ENCODE measurements around the gene DUSP10.

Gene DUSP10

GRCh38 chr1:221778125-221778524, 36.2 kb upstream of the DUSP10 start:
- Histone ChIP-seq H3K4me1 (ENCODE audit: control insufficient read depth, low read depth, low read length) (no peaks in the 10 kb centered on the region), H3K4me3 (ENCODE audit: low read length) (no peak overlapping the region), H3K36me3 (ENCODE audit: control insufficient read depth, low read depth, low read length) (no peaks in the 10 kb centered on the region), H3K27ac (ENCODE audit: low read length) (no peak overlapping the region), H3K9ac (ENCODE audit: low read length) (no peak overlapping the region), H3K9me3 (ENCODE audit: control insufficient read depth, low read depth, low read length) (no peaks in the 10 kb centered on the region), H3K27me3 (ENCODE audit: control insufficient read depth, insufficient read depth, low read length) (no peaks in the 10 kb centered on the region)

- H3K4me3 ChIP-seq (ENCODE audit: low read length), result no peak overlapping the region
- no peaks in the 10 kb centered on the region for H3K36me3 ChIP-seq (ENCODE audit: control insufficient read depth, low read depth, low read length)
- no peaks in the 10 kb centered on the region for H3K4me1 ChIP-seq (ENCODE audit: control insufficient read depth, low read depth, low read length)
- H3K9me3 ChIP-seq (ENCODE audit: control insufficient read depth, low read depth, low read length), result no peaks in the 10 kb centered on the region
- H3K27ac ChIP-seq (ENCODE audit: low read length), result no peak overlapping the region
- H3K9ac ChIP-seq (ENCODE audit: low read length), result no peak overlapping the region
- H3K27me3 ChIP-seq (ENCODE audit: control insufficient read depth, insufficient read depth, low read length), result no peaks in the 10 kb centered on the region
These were observed 35.7 kb upstream of the DUSP10 start for GRCh38 chr1:221777431-221778072.

GRCh38 chr1:221776495-221777301, 34.8 kb upstream of the DUSP10 start:
- no peaks in the 10 kb centered on the region for H3K36me3 ChIP-seq (ENCODE audit: control insufficient read depth, low read depth, low read length)
- H3K27me3 ChIP-seq (ENCODE audit: control insufficient read depth, insufficient read depth, low read length), result no peaks in the 10 kb centered on the region
- H3K9me3 ChIP-seq (ENCODE audit: control insufficient read depth, low read depth, low read length), result no peaks in the 10 kb centered on the region
- no peak overlapping the region for H3K4me3 ChIP-seq (ENCODE audit: low read length)
- no peak overlapping the region for H3K27ac ChIP-seq (ENCODE audit: low read length)
- no peak overlapping the region for H3K9ac ChIP-seq (ENCODE audit: low read length)
- H3K4me1 ChIP-seq (ENCODE audit: control insufficient read depth, low read depth, low read length), result no peaks in the 10 kb centered on the region

GRCh38 chr1:221775206-221775605, 33.3 kb upstream of the DUSP10 start:
- Histone ChIP-seq H3K36me3 (ENCODE audit: control insufficient read depth, low read depth, low read length) (no peaks in the 10 kb centered on the region), H3K9ac (ENCODE audit: low read length) (no peak overlapping the region), H3K9me3 (ENCODE audit: control insufficient read depth, low read depth, low read length) (no peaks in the 10 kb centered on the region), H3K4me3 (ENCODE audit: low read length) (no peak overlapping the region), H3K4me1 (ENCODE audit: control insufficient read depth, low read depth, low read length) (no peaks in the 10 kb centered on the region), H3K27me3 (ENCODE audit: control insufficient read depth, insufficient read depth, low read length) (no peaks in the 10 kb centered on the region), H3K27ac (ENCODE audit: low read length) (no peak overlapping the region)

GRCh38 chr1:221774054-221774842, 32.4 kb upstream of the DUSP10 start:
- H3K27me3 ChIP-seq (ENCODE audit: control insufficient read depth, insufficient read depth, low read length), result no peaks in the 10 kb centered on the region
- H3K4me1 ChIP-seq (ENCODE audit: control insufficient read depth, low read depth, low read length), result no peaks in the 10 kb centered on the region
- no peaks in the 10 kb centered on the region for H3K36me3 ChIP-seq (ENCODE audit: control insufficient read depth, low read depth, low read length)
- no peak overlapping the region for H3K4me3 ChIP-seq (ENCODE audit: low read length)
- H3K9me3 ChIP-seq (ENCODE audit: control insufficient read depth, low read depth, low read length), result no peaks in the 10 kb centered on the region
- H3K9ac ChIP-seq (ENCODE audit: low read length), result no peak overlapping the region
- no peak overlapping the region for H3K27ac ChIP-seq (ENCODE audit: low read length)

- Histone ChIP-seq H3K4me1 (ENCODE audit: control insufficient read depth, low read depth, low read length) (no peaks in the 10 kb centered on the region), H3K27ac (ENCODE audit: low read length) (no peak overlapping the region), H3K9me3 (ENCODE audit: control insufficient read depth, low read depth, low read length) (no peaks in the 10 kb centered on the region)
These were observed 31.5 kb upstream of the DUSP10 start for GRCh38 chr1:221773383-221773782.

GRCh38 chr1:221772117-221772516, 30.2 kb upstream of the DUSP10 start:
- H3K4me1 ChIP-seq (ENCODE audit: control insufficient read depth, low read depth, low read length), result no peaks in the 10 kb centered on the region
- no peak overlapping the region for H3K9ac ChIP-seq (ENCODE audit: low read length)
- H3K9me3 ChIP-seq (ENCODE audit: control insufficient read depth, low read depth, low read length), result no peaks in the 10 kb centered on the region
- H3K27me3 ChIP-seq (ENCODE audit: control insufficient read depth, insufficient read depth, low read length), result no peaks in the 10 kb centered on the region
- no peaks in the 10 kb centered on the region for H3K36me3 ChIP-seq (ENCODE audit: control insufficient read depth, low read depth, low read length)
- no peak overlapping the region for H3K4me3 ChIP-seq (ENCODE audit: low read length)
- H3K27ac ChIP-seq (ENCODE audit: low read length), result no peak overlapping the region

More at GRCh38 chr1:221773383-221773782, 31.5 kb upstream of the DUSP10 start:
- Histone ChIP-seq H3K4me3 (ENCODE audit: low read length) (no peak overlapping the region), H3K27me3 (ENCODE audit: control insufficient read depth, insufficient read depth, low read length) (no peaks in the 10 kb centered on the region), H3K9ac (ENCODE audit: low read length) (no peak overlapping the region), H3K36me3 (ENCODE audit: control insufficient read depth, low read depth, low read length) (no peaks in the 10 kb centered on the region)

GRCh38 chr1:221768444-221769066, 26.7 kb upstream of the DUSP10 start:
- no peaks in the 10 kb centered on the region for H3K36me3 ChIP-seq (ENCODE audit: control insufficient read depth, low read depth, low read length)
- H3K4me3 ChIP-seq (ENCODE audit: low read length), result no peak overlapping the region
- H3K9ac ChIP-seq (ENCODE audit: low read length), result no peak overlapping the region
- H3K27ac ChIP-seq (ENCODE audit: low read length), result no peak overlapping the region
- H3K9me3 ChIP-seq (ENCODE audit: control insufficient read depth, low read depth, low read length), result no peaks in the 10 kb centered on the region
- H3K27me3 ChIP-seq (ENCODE audit: control insufficient read depth, insufficient read depth, low read length), result no peaks in the 10 kb centered on the region
- H3K4me1 ChIP-seq (ENCODE audit: control insufficient read depth, low read depth, low read length), result no peaks in the 10 kb centered on the region

- Histone ChIP-seq H3K27me3 (ENCODE audit: control insufficient read depth, insufficient read depth, low read length) (no peaks in the 10 kb centered on the region), H3K9me3 (ENCODE audit: control insufficient read depth, low read depth, low read length) (no peaks in the 10 kb centered on the region), H3K4me1 (ENCODE audit: control insufficient read depth, low read depth, low read length) (no peaks in the 10 kb centered on the region), H3K27ac (ENCODE audit: low read length) (no peak overlapping the region), H3K4me3 (ENCODE audit: low read length) (no peak overlapping the region), H3K9ac (ENCODE audit: low read length) (no peak overlapping the region), H3K36me3 (ENCODE audit: control insufficient read depth, low read depth, low read length) (no peaks in the 10 kb centered on the region)
These were observed 24.3 kb upstream of the DUSP10 start for GRCh38 chr1:221766210-221766609.

- Histone ChIP-seq H3K4me1 (ENCODE audit: control insufficient read depth, low read depth, low read length) (no peaks in the 10 kb centered on the region), H3K4me3 (ENCODE audit: low read length) (no peak overlapping the region), H3K9me3 (ENCODE audit: control insufficient read depth, low read depth, low read length) (no peaks in the 10 kb centered on the region), H3K36me3 (ENCODE audit: control insufficient read depth, low read depth, low read length) (no peaks in the 10 kb centered on the region), H3K9ac (ENCODE audit: low read length) (no peak overlapping the region), H3K27ac (ENCODE audit: low read length) (no peak overlapping the region), H3K27me3 (ENCODE audit: control insufficient read depth, insufficient read depth, low read length) (no peaks in the 10 kb centered on the region)
These were observed 23.6 kb upstream of the DUSP10 start for GRCh38 chr1:221765527-221765926.

- Histone ChIP-seq H3K4me1 (ENCODE audit: control insufficient read depth, low read depth, low read length) (no peaks in the 10 kb centered on the region), H3K4me3 (ENCODE audit: low read length) (no peak overlapping the region), H3K9me3 (ENCODE audit: control insufficient read depth, low read depth, low read length) (no peaks in the 10 kb centered on the region), H3K27ac (ENCODE audit: low read length) (no peak overlapping the region), H3K27me3 (ENCODE audit: control insufficient read depth, insufficient read depth, low read length) (no peaks in the 10 kb centered on the region), H3K36me3 (ENCODE audit: control insufficient read depth, low read depth, low read length) (no peaks in the 10 kb centered on the region), H3K9ac (ENCODE audit: low read length) (no peak overlapping the region)
These were observed 20.2 kb upstream of the DUSP10 start for GRCh38 chr1:221762121-221762520.
